Left ventricle myocardium superior (tissue), 1 donor: ENCODE measurements around the gene MCM6. TPM values are rescaled to one million over a fixed set of nuclear protein-coding genes. Genes with fewer than 3 reads are reported as not detected.
"Not testable (repeated sequence)": the region's sequence is repeated elsewhere in the genome, so short reads cannot be mapped to it uniquely, and the experiment has no call there.

Experiments
- ATAC-seq: fragments of 200-7000 bp; cut with Tn5 transposase; one replicate; pipeline ENCODE4 v1.9.1; 2020; ENCODE audit warnings: mild to moderate bottlenecking, moderate library complexity
- DNase-seq: peaks from one replicate; pipeline ENCODE4 v3.0.0-alpha.2; 2020
- intact Hi-C: fragments of 100-400 bp; cut with micrococcal nuclease; formaldehyde crosslinking; loops from one replicate; pipeline ENCODE4 v1.11.0; 2022
- long read RNA-seq: library from polyadenylated mRNA; unstranded; transcript quantifications from one replicate; pipeline ENCODE4 v2.0.0, GENCODE V29; 2021
- total RNA-seq: library from RNA; stranded (reverse); fragmentation: NEBNext Ultra II Directional; extraction: Animal tissue kit (Norgen Biotek cat#: 25700); gene quantifications from one replicate; pipeline ENCODE4 v1.2.1, GENCODE V29; 2021
- donor health status: DM: no; HTN: yes; CAD: no; lungs with severe emphysema.

The MCM6 gene
- total RNA-seq = 4.1 TPM
- long read RNA-seq, transcript MCM6-201 (17 exons, 3,736 nt) = major isoform, 5 of 7 reads
- long read RNA-seq, partial matches to known transcripts = 2 of 7 reads
- long read RNA-seq, other reads (novel, unspliced or antisense) = 0 of 7 reads

- ATAC-seq = peak; percentile 100
- intact Hi-C loops = no loop called here
- peak; percentile 97 for DNase-seq
Measured at GRCh38 chr2:135876066-135876711, at the start of gene MCM6. Gene MCM6, minus strand, starts transcription at chr2:135876443. Its CDS starts 78 bp downstream, at chr2:135876365.

GRCh38 chr2:135925571-135925970 lies 49.3 kb upstream of the MCM6 start:
- intact Hi-C loops = no loop called here
- ATAC-seq = no peak
- DNase-seq = no peak

GRCh38 chr2:135916207-135916606 lies 40.0 kb upstream of the MCM6 start:
- no peak for ATAC-seq
- DNase-seq = no peak
- intact Hi-C loops = no loop called here

GRCh38 chr2:135914485-135914884 lies 38.2 kb upstream of the MCM6 start:
- no peak for DNase-seq

GRCh38 chr2:135913727-135914365 lies 37.6 kb upstream of the MCM6 start:
- ATAC-seq = no peak
- intact Hi-C loops = loop anchor here (5.0 kb wide), 1 partner anchor 463 kb away; no protein-coding TSS in a partner anchor
- DNase-seq = no peak

More at GRCh38 chr2:135914485-135914884, 38.2 kb upstream of the MCM6 start:
- intact Hi-C loops = loop anchor here (5.0 kb wide), 1 partner anchor 463 kb away; no protein-coding TSS in a partner anchor
- ATAC-seq = no peak

GRCh38 chr2:135909976-135910375 lies 33.7 kb upstream of the MCM6 start:
- DNase-seq (no peak), ATAC-seq (no peak)
- intact Hi-C loops = loop anchor here (5.0 kb wide), 1 partner anchor 467 kb away; no protein-coding TSS in a partner anchor

GRCh38 chr2:135905679-135906078 lies 29.4 kb upstream of the MCM6 start:
- ATAC-seq (no peak), DNase-seq (no peak)
- intact Hi-C loops = no loop called here

GRCh38 chr2:135904341-135904989 lies 28.2 kb upstream of the MCM6 start:
- DNase-seq (no peak), ATAC-seq (no peak)
- intact Hi-C loops = no loop called here

- DNase-seq (no peak), ATAC-seq (no peak)
- intact Hi-C loops = no loop called here
Measured at GRCh38 chr2:135903650-135904049, 27.4 kb upstream of the MCM6 start.

GRCh38 chr2:135899567-135899966 lies 23.3 kb upstream of the MCM6 start:
- ATAC-seq (no peak), DNase-seq (no peak)
- intact Hi-C loops = no loop called here

GRCh38 chr2:135898234-135898786 lies 22.1 kb upstream of the MCM6 start:
- no peak for DNase-seq
- ATAC-seq = no peak

GRCh38 chr2:135894930-135895329 lies 18.7 kb upstream of the MCM6 start:
- no peak for DNase-seq
- no peak for ATAC-seq
- intact Hi-C loops = no loop called here

More at GRCh38 chr2:135898234-135898786, 22.1 kb upstream of the MCM6 start:
- intact Hi-C loops = no loop called here

- ATAC-seq (no peak), DNase-seq (no peak)
- intact Hi-C loops = no loop called here
Measured at GRCh38 chr2:135893374-135893794, 17.1 kb upstream of the MCM6 start.

GRCh38 chr2:135890835-135891234 lies 14.6 kb upstream of the MCM6 start:
- intact Hi-C loops = no loop called here
- no peak for DNase-seq
- ATAC-seq = peak; percentile 25

- intact Hi-C loops = no loop called here
- ATAC-seq = peak; percentile 87
Measured at GRCh38 chr2:135890149-135890548, 13.9 kb upstream of the MCM6 start.

GRCh38 chr2:135888587-135888986 lies 12.3 kb upstream of the MCM6 start:
- intact Hi-C loops, DNase-seq, ATAC-seq: not testable (repeated sequence)

More at GRCh38 chr2:135890149-135890548, 13.9 kb upstream of the MCM6 start:
- DNase-seq = no peak

GRCh38 chr2:135885709-135886108 lies 9.5 kb upstream of the MCM6 start:
- ATAC-seq (no peak), DNase-seq (no peak)
- intact Hi-C loops = no loop called here

- ATAC-seq (no peak), DNase-seq (no peak)
- intact Hi-C loops = no loop called here
Measured at GRCh38 chr2:135882415-135882814, 6.2 kb upstream of the MCM6 start.

GRCh38 chr2:135876770-135877169 lies 527 bp upstream of the MCM6 start:
- DNase-seq, intact Hi-C loops, ATAC-seq: not testable (repeated sequence)
